Loucy (cell line): ENCODE measurements around the gene EFNA5.

Source experiments
- H2AFZ ChIP-seq: fragments of 200-600 bp; sonication (generic); 2 replicates; pipeline ENCODE4 v1.6.0; 2016; ENCODE audit warnings: antibody characterized with exemption, mild to moderate bottlenecking, low read length, moderate library complexity
- H3F3A ChIP-seq: fragments of 200-600 bp; 2 replicates; pipeline ENCODE4 v1.6.0; 2016; ENCODE audit warnings: antibody characterized with exemption, low read depth, mild to moderate bottlenecking
- H3K27me3 ChIP-seq: fragments of 200-600 bp; sonication (generic); 2 replicates; pipeline ENCODE4 v1.6.1; 2014; ENCODE audit warnings: low read length, mild to moderate bottlenecking; ENCODE audit not compliant: insufficient read depth, poor library complexity, severe bottlenecking
- H3K36me3 ChIP-seq: fragments of 200-600 bp; sonication (generic); 2 replicates; pipeline ENCODE4 v1.6.1; 2016; ENCODE audit warnings: low read length; ENCODE audit not compliant: insufficient read depth
- H3K4me1 ChIP-seq: fragments of 200-600 bp; sonication (generic); 2 replicates; pipeline ENCODE4 v1.5.1; 2014; ENCODE audit warnings: low read length, mild to moderate bottlenecking; ENCODE audit not compliant: insufficient read depth, poor library complexity, severe bottlenecking
- H3K4me2 ChIP-seq: fragments of 200-600 bp; sonication (generic); 2 replicates; pipeline ENCODE4 v1.6.0; 2014; ENCODE audit warnings: antibody characterized with exemption, low read length, low read depth, mild to moderate bottlenecking; ENCODE audit not compliant: poor library complexity, severe bottlenecking
- H3K4me3 ChIP-seq: fragments of 200-600 bp; sonication (generic); 2 replicates; pipeline ENCODE4 v1.5.1; 2014; ENCODE audit warnings: low read length, mild to moderate bottlenecking, mixed read lengths; ENCODE audit not compliant: poor library complexity, severe bottlenecking
- H3K79me2 ChIP-seq: fragments of 200-600 bp; sonication (generic); 2 replicates; pipeline ENCODE4 v1.6.1; 2014; ENCODE audit warnings: low read length; ENCODE audit not compliant: insufficient read depth
- H3K9ac ChIP-seq: fragments of 200-600 bp; sonication (generic); 2 replicates; pipeline ENCODE4 v1.6.0; 2014; ENCODE audit warnings: mild to moderate bottlenecking, low read depth, low read length, moderate library complexity; ENCODE audit not compliant: poor library complexity, severe bottlenecking
- H3K9me2 ChIP-seq: fragments of 200-600 bp; sonication (generic); replicated peaks from 2 replicates; pipeline ENCODE4 v1.6.1; 2016; ENCODE audit warnings: low read depth, low read length, mixed read lengths
- H3K9me3 ChIP-seq: fragments of 200-600 bp; sonication (generic); 2 replicates; pipeline ENCODE4 v1.6.1; 2014; ENCODE audit warnings: mild to moderate bottlenecking, antibody characterized with exemption, low read length, low read depth; ENCODE audit not compliant: insufficient read depth
- H4K20me1 ChIP-seq: fragments of 200-600 bp; sonication (generic); 2 replicates; pipeline ENCODE4 v1.6.0; 2014; ENCODE audit warnings: antibody characterized with exemption, low read length, mild to moderate bottlenecking; ENCODE audit not compliant: insufficient read depth, poor library complexity, severe bottlenecking
- CTCF ChIP-seq: fragments of 200-600 bp; sonication (generic); conservative IDR thresholded peaks from 2 replicates; pipeline ENCODE4 v1.5.1; 2014; ENCODE audit warnings: mild to moderate bottlenecking, antibody characterized with exemption, low read length
- EZH2phosphoT487 ChIP-seq: fragments of 200-600 bp; IDR thresholded peaks from 2 replicates; pipeline ENCODE4 v1.6.1; 2018; ENCODE audit warnings: antibody characterized with exemption, mild to moderate bottlenecking, moderate library complexity, borderline replicate concordance

The EFNA5 gene

GRCh38 chr5:107589520-107590193, 81.1 kb downstream of the EFNA5 start:
- Histone ChIP-seq H3K4me2 (no peak overlapping the region), H3K9ac (no peak overlapping the region), H3K4me1 (peaks cover 3% of the 10 kb centered on the region), H3K4me3 (no peak overlapping the region), H2AFZ (no peak overlapping the region), H3K9me2 (no peaks in the 10 kb centered on the region), H4K20me1 (no peaks in the 10 kb centered on the region), H3K27me3 (no peaks in the 10 kb centered on the region), H3K79me2 (no peaks in the 10 kb centered on the region), H3F3A (no peaks in the 10 kb centered on the region), H3K9me3 (no peaks in the 10 kb centered on the region), H3K36me3 (no peaks in the 10 kb centered on the region)
- TF ChIP-seq EZH2phosphoT487, result no peak

GRCh38 chr5:107582625-107583024, 88.1 kb downstream of the EFNA5 start:
- Histone ChIP-seq H3K9me2 (no peaks in the 10 kb centered on the region), H2AFZ (no peak overlapping the region), H3K79me2 (no peaks in the 10 kb centered on the region), H3K4me2 (no peak overlapping the region), H3K27me3 (no peaks in the 10 kb centered on the region), H3K4me1 (no peaks in the 10 kb centered on the region), H3K4me3 (no peak overlapping the region), H3F3A (no peaks in the 10 kb centered on the region), H3K9me3 (no peaks in the 10 kb centered on the region), H4K20me1 (no peaks in the 10 kb centered on the region), H3K9ac (no peak overlapping the region), H3K36me3 (no peaks in the 10 kb centered on the region)
- TF ChIP-seq EZH2phosphoT487 (no peak), CTCF (no peak)

- TF ChIP-seq EZH2phosphoT487 (no peak), CTCF (no peak)
- Histone ChIP-seq H2AFZ (no peak overlapping the region), H3K4me1 (no peaks in the 10 kb centered on the region), H3K27me3 (no peaks in the 10 kb centered on the region), H3K9me2 (no peaks in the 10 kb centered on the region), H3K4me2 (no peak overlapping the region), H3K79me2 (no peaks in the 10 kb centered on the region), H3F3A (no peaks in the 10 kb centered on the region), H4K20me1 (no peaks in the 10 kb centered on the region), H3K9ac (no peak overlapping the region), H3K4me3 (no peak overlapping the region), H3K9me3 (no peaks in the 10 kb centered on the region), H3K36me3 (no peaks in the 10 kb centered on the region)
Measured at GRCh38 chr5:107580889-107581820, 89.6 kb downstream of the EFNA5 start.
